Measurements from ENCODE around the gene YPEL2.

GRCh38 chr17:59338498-59338897, 7.0 kb downstream of the YPEL2 start:
- TF ChIP-seq CTCF (IDR thresholded peaks at IDR 0.05) (no peak), POLR2A (IDR thresholded peaks at IDR 0.05) (no peak), POLR2AphosphoS5 (IDR thresholded peaks at IDR 0.05; ENCODE audit: insufficient read depth in 1 of 2, low read depth in 1 of 2) (no peak)
